ENCODE measurements around the gene CHN1. TPM values are rescaled to one million over a fixed set of nuclear protein-coding genes. Genes with fewer than 3 reads are reported as not detected.

CHN1 gene
- total RNA-seq, 2 donors from 2014 or later, result 9.8 to 16.6 TPM

GRCh38 chr2:174765576-174765975, 239.6 kb downstream of the CHN1 start:
- DNase-seq (ENCODE audit: low spot score), result no peak

DNA sequence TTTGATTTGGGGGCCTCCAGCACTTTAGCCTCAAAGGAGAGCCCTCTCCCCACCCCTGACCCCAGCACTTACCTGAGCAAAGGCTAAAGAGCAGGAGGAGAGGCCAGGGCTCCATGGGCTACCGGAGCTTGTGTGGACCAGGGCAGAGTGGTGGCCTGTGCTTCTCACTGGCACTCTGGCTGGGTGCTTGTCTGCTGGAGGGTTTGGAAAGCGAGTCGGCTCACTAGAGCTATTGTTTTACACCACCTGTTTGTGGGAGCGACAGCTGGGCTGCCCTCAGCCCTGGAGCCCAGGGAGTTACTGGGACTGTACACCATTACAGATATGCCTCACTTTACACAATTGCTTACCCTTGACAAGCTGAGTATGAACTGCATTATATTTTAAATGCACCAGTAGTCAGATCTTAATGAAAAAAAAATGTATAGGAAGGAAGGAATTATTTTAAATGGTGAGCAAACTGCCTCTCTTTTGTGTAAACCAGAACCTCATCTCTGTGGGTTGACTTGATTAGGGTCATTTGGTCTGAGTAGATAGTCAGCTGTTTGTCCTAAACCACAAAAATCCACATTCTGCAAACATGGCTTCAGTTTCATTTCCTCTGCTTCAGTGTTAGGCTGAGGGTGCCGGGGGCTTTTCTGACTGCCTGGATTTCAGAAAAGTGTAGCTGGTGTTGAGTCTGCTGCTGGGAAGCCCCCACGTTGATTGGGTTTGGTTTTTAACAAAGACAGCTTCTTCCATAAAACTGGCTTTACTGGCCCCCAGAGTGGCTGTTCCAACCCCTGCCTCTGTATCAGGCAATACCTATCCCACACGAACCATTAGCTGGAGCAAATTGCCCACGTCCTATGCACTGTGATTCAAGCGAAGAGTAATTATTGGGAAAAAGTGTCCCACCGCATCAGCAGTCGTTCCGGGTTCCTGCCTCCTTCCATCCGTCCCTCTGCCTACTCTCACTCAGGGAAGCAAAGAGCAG, 240.6 kb downstream of the CHN1 start, which contains the start of gene CHRNA1:
CHRNA1 (minus strand) TSS at position 193 of the 976 bp plus-strand sequence; CDS start at position 115, 78 bp downstream.
- intact Hi-C loops (cut with DNase I), result no loop called here
- DNase-seq (ENCODE audit: low spot score), result no peak

More at GRCh38 chr2:174765576-174765975, 239.6 kb downstream of the CHN1 start:
- intact Hi-C loops (cut with DNase I), result no loop called here

DNA sequence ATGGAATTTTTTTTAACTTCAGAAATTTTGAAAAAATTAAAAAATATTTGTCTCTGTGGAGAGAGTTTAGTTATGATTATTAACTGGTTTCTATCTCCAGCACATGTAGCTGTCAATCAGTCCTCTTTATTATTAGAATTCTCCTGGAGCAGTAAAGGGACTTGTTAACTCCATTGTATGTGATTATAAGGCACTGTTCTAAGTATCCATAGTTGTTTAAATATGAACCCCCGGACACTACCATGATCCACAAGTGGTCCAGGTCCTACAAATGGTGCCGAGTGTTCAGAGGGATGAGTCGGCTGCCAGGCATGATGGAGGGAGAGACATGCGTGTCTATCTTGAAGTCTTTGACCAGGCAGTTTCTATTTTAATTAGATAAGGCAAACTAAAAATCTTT, 241.4 kb downstream of the CHN1 start:
- DNase-seq (ENCODE audit: low spot score), result no peak
- intact Hi-C loops (cut with DNase I), result no loop called here

DNA sequence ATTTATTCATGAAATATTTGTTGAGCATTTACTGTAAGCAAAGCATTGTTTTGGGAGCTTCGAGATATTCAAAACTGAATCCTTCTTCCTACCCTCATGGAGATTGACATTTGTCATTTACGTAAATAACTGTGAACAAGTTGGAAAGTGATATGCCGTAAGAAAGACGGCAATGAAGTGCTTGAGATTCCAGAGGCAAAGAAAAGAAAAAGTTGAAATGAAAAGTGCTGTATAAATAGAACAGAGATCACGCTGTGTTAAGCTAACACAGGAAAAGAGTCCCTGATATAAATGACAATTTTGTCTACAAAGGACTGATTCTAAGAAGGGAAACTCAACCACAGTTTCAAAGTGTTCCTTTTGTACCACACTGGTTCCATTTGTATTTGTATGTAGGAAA, 242.7 kb downstream of the CHN1 start:
- no peak for DNase-seq (ENCODE audit: low spot score)
- intact Hi-C loops (cut with DNase I), result no loop called here

- intact Hi-C loops (cut with DNase I), result no loop called here
- DNase-seq (ENCODE audit: low spot score), result no peak
Observed at GRCh38 chr2:174761837-174762236, 243.3 kb downstream of the CHN1 start.

- intact Hi-C loops (cut with DNase I), result no loop called here
- no peak for DNase-seq (ENCODE audit: low spot score)
Observed at GRCh38 chr2:174760845-174761473, 244.2 kb downstream of the CHN1 start.

DNA sequence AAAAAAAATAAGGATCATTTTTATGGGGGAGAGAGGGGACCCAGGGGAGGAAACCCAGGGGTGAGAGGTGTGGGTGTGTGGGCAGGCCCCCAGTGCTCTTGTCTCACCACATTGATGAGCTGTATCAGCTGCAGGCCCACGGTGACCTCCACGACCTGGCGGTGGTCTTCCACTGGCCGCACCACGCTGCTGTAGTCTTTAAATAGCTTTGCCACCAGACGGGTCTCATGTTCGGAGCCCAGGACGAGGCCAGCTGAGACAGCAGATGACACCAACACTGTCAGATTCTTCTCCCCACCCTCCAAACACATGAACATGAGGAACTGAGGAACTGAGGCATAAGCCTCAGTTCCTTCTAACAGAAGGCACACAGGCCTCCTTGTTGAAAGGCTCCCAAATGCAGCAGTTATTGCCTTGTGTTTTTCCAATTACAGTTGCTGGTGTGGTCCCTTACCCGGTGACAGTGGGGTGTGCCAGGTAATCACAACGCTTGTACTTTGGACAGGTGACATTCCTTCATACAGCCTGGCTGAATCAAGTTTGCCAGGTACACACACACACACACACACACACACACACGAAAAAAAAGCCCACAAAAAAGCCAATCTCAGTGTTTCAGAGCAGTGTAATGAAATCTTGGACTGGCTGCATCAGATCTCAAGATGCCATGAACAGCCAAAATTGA, 245.7 kb downstream of the CHN1 start:
- intact Hi-C loops (cut with DNase I), result no loop called here

DNA sequence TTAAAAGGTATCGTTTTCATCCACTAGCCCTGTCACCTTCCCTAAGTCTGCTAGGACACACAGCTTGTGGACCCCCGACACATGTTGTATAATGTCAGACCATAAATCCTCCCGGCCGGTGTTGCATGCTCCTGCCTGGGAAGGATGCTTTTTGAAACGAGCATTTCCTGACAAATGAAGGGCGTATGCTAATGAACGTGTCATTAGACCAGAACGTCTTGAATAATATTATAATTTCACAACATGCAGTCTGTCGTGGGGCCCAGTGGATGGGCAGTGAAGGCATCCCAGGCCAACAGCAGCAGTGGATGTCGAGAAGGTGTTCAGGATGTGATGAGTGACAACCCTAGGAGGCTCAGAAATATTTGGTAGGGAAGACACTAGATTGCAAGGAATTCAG, 248.4 kb downstream of the CHN1 start:
- DNase-seq (ENCODE audit: low spot score), result no peak
- intact Hi-C loops (cut with DNase I), result no loop called here

More for the DNA sequence above, 245.7 kb downstream of the CHN1 start:
- DNase-seq (ENCODE audit: low spot score), result no peak

- intact Hi-C loops (cut with DNase I), result no loop called here
- DNase-seq (ENCODE audit: low spot score), result no peak
Observed at GRCh38 chr2:174753038-174753633, 252.0 kb downstream of the CHN1 start.

DNA sequence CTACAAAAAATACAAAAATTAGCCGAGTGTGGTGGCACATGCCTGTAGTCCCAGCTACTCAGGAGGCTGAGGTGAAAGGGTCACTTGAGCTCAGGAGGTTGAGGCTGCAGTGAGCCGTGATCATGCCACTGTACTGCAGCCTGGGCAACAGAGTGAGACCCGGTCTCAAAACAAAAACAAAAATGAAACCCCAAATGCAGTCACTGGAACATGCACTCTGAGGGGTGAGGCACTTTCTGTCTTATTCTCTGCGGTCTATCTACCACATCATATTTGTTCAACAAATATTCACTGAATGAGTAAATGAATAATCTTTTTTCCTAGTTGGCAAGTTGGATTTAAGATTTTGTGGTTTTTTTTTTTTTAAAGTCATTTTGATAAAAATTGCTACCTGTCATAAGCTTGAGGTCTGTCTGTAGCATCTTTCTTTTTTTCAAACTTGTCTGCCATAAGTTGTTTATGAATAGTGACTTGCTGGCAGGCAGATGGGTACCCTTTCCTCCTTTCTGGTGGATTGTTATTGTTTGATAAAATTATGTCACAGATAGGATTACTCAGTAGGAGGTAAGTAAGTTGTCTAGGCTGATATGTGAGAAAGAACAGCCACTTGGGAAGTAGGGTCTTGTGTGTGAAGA, 252.7 kb downstream of the CHN1 start:
- intact Hi-C loops (cut with DNase I), result no loop called here
- DNase-seq (ENCODE audit: low spot score), result no peak

GRCh38 chr2:174750923-174751441, 254.2 kb downstream of the CHN1 start:
- no peak for DNase-seq (ENCODE audit: low spot score)
- intact Hi-C loops (cut with DNase I), result no loop called here

DNA sequence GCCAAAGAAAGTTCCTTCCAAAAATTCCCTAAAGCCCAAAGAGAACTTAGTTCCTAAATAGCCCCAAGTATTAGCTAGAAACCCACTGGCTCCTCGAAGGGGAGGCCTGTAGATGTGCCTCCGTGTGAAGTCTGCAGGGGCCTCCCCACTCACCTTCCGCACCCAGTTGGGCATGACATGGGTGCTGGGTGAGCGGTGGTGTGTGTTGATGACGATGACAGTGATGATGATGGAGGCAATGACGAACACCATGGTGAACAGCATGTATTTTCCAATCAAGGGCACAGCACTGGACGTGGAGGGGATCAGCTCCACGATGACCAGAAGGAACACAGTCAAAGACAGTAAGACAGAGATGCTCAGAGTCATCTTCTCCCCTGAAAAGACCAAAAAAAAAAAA, 255.4 kb downstream of the CHN1 start:
- DNase-seq (ENCODE audit: low spot score), result no peak
- intact Hi-C loops (cut with DNase I), result no loop called here

- intact Hi-C loops (cut with DNase I), result no loop called here
- DNase-seq (ENCODE audit: low spot score), result no peak
Observed at GRCh38 chr2:174748948-174749347, 256.2 kb downstream of the CHN1 start.

Other genes with a start within 250 kb of the CHN1 start
- gene CHRNA1, start 240.9 kb downstream of the CHN1 start, total RNA-seq, result not detected
- 10 to 100 TPM; 49.6 to 53.4 TPM for gene ATF2, start 162.8 kb upstream of the CHN1 start, total RNA-seq
- 100 to 1,000 TPM; 120 to 139 TPM for gene ATP5MC3, start 176.3 kb upstream of the CHN1 start, total RNA-seq